CD4-positive, alpha-beta T cell treated with Interleukin-6 for 4 hours (primary cell): Measurements from ENCODE around the gene CTAGE15.
"Not testable (repeated sequence)": the region's sequence is repeated elsewhere in the genome, so short reads cannot be mapped to it uniquely, and the experiment has no call there.

Experiments
- DNase-seq: peaks from one replicate; pipeline ENCODE4 v3.0.0-alpha.2; 2020; ENCODE audit warnings: mixed read lengths

The CTAGE15 gene, protein sequence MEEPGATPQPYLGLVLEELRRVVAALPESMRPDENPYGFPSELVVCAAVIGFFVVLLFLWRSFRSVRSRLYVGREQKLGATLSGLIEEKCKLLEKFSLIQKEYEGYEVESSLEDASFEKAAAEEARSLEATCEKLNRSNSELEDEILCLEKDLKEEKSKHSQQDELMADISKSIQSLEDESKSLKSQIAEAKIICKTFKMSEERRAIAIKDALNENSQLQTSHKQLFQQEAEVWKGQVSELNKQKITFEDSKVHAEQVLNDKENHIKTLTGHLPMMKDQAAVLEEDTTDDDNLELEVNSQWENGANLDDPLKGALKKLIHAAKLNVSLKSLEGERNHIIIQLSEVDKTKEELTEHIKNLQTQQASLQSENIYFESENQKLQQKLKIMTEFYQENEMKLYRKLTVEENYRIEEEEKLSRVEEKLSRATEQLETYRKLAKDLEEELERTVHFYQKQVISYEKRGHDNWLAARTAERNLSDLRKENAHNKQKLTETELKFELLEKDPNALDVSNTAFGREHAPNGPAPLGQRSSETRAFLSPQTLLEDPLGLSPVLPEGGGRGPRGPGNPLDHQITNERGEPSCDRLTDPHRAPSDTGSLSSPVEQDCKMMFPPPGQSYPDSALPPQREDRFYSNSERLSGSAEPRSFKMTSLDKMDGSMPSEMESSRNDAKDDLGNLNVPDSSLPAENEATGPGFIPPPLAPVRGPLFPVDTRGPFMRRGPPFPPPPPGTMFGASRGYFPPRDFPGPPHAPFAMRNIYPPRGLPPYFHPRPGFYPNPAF

DNA sequence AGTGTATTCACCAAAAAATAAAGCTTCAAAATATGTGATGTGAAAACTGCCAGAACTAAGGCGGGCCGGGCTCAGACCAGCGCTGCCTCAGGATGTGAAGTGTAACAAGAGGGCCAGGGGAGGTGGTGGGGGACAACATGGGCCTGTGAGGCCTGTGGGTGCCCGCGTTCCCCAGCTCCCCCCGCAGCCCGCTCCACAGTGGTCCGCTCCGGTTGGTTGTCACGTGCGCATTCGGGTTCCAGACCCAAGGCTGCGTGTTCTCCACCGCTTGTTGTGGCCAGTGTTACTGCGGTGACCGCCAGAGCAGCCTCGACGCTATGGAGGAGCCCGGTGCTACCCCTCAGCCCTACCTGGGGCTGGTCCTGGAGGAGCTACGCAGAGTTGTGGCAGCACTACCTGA is at the start of gene CTAGE15:
Gene CTAGE15, plus strand, starts transcription at position 301 of the 400 bp plus-strand sequence. Its CDS starts 17 bp downstream, at position 318.
- not testable (repeated sequence) for DNase-seq

DNA sequence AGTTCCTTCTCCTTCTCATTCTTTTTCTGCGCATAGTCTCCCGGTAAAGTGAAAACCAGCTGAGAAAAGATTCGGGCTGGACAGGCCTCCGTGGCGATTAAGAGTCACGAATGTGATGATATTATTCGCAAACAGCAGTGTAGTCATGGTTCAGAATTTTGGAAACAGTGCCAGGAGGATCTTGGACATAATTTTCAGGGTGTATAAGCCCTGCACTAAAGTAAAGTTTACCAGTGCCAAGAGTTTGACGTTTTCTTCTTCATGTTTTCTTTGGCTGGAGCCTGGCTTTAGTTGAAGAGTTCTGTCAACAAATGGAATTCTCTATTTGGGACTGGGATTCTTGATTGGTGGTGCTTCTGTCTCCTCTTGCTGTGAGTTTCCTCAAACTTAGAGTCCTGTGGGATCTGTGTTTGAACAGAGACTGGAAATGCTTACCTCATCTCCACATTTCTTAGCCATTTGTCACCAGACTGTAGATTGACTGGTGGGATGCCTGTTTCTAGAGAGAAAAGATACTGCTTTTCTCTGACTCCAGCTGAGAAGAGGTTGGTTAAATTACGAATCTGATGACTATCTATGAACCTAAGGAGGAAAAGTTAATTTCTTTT is 49.2 kb upstream of the CTAGE15 start:
- DNase-seq = not testable (repeated sequence)

DNA sequence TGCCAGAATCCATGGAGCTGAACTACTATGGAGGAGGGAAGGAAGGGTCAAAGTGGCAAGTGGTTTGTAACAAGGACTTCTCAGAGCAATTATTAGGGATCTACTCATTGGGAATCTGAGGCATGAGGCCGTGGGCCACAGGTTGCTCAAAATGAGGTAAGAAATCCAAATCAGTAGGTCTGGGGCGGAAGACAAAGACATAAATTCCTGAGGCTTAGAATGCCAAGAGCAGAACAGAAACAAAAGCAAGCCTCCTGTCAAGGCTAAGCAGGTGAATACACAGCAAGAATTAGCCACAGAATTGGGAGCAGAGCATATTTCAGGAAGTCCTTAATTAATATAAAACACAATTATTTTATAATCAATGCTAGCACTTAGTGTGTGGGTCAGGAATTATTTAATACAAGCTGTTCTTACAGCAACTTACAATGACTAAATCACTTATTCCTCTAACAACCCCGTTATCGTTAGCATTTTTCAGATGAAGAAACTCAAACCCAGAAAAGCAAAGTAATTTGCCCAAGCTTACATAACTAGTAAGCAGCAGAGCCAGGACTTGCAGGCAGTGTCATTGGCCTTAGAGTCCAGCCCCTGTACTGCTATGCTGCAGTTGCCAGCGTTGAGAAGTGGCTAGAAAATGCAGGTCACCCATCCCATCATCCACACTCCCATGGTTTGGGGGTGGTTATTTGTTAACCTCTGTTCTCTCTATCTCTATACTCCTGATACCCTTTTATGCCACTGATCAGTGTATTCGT is 40.3 kb upstream of the CTAGE15 start:
- DNase-seq = not testable (repeated sequence)

DNA sequence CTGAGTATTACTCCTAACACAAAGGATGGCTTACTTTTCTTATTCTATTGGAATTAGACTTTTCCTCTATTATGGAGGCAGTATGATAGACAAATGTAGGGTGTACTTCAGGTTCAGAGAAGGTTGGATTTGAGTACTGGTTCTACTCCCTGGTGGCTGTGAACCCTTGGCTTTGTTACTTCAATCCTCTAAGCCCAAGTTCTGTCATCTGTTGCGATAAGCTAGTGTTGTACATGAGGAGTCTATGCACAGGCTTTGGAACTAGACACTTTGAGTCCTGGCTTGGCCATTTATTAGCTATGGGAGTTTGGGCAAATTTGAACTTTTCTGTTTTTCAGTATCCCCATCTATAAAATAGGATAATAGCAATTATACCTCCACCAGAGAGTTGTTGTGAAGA is 39.7 kb upstream of the CTAGE15 start:
- DNase-seq = not testable (repeated sequence)

DNA sequence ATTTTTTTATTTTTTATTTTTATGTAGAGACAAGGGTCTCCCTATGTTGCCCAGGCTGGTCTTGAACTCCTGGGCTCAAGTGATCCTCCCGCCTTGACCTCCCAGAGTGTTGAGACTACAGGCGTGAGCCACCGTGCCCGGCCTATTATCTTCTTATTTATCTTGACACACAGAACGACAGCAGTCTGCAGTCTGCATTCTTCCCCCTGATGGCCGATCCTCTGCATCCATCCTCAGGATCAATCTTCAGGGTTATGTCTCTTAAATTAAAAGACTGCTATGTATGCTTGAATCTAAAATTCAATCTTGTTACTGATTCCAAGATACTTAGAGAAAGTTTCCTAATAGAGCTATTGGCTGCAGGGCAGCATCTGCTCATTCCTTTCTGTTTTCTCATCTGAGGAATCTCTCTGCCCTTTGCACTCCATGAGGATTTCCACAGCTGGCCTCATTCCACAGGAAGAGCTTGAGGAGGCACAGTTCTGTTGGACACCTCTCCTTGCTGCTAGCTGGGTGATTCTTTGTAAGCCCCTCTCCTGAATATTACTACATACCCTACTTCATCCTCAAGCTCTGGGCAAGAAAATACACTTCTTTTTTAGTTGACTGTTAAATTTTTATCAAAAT is 38.3 kb upstream of the CTAGE15 start:
- not testable (repeated sequence) for DNase-seq

DNA sequence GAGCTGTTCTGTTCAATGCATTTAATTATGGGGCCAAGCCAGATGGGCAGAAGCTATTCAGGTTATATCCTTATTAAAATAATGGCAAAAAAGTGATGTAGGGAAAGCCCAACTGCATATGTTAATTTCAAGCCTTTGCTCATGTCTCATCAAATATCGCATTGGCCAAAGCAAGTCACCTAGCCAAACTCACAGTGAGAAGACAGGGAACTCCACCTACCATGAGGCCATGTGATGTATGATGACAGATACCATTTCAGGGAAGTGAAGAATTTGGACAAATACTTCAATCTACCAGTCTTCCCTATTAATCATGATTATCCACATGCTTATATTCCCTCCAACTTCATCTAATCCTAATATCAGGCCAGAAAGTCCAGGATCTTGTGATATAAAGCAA is 35.2 kb upstream of the CTAGE15 start:
- not testable (repeated sequence) for DNase-seq

DNA sequence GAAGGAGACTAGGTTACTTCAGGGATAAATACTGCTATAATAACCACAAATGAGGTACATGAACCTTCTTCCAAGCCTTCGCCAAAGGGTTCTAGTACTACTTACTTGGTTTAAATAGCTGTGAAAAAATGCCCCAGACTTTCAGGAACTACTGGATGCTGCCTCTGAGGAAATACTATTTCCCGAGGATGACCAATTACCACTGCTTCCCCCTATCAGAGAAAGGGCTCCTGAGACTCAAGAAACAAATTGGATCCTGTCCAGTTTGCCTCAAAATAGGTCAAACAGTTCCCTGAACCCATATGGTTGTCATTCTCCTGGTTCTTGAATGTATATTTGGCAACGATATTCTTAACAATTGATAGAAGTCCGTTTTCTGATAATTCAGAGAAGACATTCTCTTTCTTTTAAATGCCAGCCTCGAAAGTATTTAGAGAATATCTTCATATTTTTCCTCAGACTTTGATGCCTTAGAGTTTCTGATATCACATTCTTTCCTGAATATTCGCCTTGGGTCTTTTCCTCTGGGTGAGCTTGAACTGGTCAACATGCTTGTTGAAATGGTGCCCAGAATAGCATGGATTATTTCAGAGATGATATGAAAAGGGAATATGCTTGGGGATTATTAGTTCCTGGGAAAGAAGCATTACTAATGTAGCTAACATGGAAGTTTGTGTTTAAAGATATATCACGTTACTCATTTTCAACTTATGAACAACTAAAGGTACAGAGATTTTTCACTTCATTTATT is 28.1 kb upstream of the CTAGE15 start:
- not testable (repeated sequence) for DNase-seq

DNA sequence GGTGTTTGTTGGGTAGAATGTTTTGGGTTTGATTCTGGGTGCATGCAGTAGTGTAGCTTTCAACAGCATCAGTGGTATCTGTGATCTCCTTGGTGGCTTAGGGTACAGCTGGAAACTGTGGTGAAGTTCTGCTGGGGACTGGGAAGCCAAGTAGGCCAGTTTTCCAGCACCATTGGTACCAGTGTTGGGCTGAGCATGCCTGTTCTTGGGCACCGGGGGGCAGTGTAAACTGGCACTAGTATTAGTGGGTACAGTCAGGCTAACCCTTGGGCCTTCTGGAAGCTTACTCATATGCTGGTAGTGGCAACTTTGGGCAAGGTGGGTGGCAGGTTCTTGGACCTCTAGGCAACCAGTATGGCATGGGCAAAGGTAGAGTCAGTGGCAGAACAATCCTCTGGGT is 15.6 kb upstream of the CTAGE15 start:
- DNase-seq = not testable (repeated sequence)

DNA sequence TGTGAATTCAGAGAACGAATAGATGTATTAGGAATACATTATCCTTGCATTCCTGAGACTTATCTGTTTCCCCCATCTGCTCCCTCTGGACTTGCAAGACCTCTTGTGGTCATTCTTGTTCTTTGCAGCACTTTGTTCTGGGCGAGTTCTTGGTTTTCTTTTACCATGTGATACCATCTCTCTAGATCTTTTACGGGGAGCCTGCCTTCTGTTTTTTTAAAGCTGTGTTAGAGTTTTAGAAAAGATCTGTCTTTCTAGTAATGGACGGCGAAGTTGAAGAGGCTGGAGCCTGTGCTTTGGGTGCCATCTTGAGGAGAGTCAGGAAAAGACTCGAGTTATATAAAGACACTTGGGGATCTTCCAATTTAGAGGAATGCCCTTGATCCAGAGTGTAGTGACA is 8.3 kb upstream of the CTAGE15 start:
- not testable (repeated sequence) for DNase-seq

DNA sequence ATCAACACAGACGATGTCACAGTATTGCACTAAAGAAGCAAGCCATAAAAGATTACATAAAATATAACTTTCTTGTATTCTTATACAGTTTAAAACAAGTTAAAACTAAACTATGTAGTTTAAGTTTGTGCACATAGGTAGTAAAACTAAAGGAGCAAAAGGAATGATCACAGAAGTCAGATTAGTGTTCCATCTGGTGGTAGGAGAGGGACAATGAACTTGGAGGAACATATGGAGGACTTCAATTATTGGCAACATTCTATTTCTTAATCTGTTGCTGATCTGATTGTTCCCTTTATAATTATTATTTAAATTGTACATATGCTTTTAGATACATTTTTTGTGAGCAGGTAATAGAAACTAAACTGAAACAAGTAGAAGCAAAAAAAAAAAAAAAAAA is 5.6 kb upstream of the CTAGE15 start:
- not testable (repeated sequence) for DNase-seq

DNA sequence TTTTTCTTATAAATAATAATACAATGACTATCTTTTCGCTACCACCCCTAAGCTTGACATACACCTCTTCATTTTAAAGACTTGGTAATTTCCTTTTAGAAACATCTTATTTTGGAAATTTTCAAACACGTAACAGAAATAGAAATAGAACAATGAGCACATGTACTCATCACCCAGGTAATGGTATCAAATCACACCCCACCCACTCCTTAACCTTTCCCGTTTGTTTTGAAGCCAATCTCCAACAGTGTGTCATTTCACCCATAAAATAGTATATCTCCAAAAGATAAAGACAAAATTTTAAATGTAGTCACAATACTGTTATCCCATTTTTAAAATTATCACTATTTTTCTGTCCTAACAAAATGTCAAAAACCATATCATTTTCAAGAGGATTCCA is 16.6 kb downstream of the CTAGE15 start:
- DNase-seq = not testable (repeated sequence)

DNA sequence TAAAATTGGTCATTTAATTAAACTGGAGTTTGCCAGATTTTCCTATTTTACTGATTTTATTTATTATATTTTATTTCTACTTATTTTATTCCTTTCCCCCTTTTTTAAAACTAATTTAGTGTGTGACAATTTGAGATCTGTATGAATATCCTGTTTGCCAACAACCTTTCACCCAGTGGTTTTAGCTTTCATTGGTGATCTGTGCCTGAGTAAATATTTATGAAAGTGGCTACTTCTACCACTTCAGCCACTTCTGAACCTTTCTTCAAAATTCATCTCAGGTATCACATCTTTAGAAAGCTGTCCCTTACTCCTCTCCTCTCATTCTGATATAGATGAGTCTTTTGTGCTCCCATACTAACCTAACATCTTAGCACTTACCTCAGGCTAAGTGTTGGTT is 18.3 kb downstream of the CTAGE15 start:
- DNase-seq = not testable (repeated sequence)

DNA sequence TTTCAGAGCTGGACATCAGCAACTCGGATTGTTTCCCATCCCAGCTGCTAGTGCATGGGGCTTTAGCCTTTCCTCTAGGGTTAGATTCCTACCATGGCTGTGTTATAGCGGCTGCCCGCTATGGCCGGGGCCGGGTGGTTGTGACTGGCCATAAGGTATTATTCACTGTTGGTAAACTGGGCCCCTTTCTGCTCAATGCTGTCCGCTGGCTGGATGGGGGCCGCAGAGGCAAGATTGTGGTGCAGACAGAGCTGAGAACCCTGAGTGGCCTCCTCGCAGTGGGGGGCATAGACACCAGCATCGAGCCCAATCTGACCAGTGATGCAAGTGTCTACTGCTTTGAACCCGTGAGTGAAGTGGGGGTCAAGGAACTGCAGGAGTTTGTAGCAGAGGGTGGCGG is 26.5 kb downstream of the CTAGE15 start:
- DNase-seq = not testable (repeated sequence)

DNA sequence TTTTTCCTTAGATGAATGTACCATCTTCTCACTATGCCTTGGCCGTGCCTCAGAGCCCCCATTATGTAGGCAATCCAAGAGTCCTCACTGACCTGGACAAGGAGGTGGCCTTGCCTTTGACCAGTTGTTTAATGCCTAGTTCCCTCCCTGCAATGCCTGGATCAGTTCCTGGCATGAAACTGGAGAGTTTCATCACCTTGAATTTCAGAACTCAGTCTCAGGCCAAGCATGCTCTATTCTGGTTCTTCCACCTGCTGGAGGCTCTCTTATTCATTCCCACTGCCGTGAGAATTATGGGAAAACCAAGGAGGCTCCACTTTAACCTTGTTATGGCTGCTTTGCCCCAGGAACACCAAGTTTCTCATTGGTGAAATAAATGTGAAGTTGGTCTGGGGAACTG is 31.9 kb downstream of the CTAGE15 start:
- not testable (repeated sequence) for DNase-seq

DNA sequence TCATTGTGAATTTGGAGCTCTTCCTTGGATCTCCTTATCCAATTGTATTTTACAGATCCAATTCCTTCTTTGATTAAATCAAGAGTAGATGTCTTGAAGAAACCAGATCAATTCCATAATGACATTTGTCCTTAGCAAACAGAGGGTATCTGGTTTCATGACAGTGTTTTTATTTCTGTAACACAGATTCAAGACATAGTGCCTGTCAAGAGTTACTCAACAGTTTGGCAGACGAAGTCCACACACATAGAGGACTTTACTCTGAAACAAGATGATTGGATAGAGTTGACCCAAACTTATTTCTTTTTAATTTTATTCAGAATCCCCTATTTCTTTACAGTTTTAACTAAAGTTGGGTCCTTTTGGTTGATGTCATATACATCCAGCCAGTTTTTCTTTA is 34.5 kb downstream of the CTAGE15 start:
- DNase-seq = not testable (repeated sequence)

DNA sequence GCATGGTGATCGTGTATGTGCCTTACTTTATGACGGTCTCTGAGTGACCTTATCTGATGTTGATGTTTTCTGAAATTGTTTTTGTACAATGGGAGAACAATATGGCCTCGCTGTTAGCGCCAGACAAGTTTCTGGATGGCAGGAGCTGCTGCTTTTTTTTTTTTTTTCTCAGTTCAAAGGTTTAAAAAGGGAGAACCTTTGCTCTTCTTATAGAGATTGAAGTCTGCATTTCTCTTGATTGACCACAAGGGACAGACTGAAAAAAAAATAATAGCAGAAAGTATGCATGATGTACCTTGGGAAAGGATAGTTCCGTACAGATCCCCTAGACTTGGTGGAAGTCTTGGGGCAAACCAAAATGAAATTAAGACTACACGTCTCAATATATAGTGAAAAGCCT is 43.9 kb downstream of the CTAGE15 start:
- not testable (repeated sequence) for DNase-seq

DNA sequence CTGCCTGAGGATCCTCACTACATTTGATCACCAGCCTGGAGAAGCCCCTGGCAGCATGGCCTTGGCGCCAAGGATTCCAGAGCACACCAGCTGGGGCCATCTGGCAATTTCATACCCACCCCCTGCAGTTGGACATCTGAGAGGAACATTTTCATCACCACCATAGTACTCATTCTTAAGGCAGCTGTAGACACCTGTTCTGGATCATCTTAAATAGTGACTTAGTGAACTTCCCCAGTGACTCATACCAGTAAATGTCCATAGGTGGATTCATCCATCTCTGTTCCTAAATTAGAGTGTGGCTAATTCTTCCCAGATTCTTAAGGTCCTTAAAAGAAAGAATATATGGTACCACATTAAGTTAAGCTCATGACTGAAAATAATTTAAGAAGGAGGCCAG is 45.6 kb downstream of the CTAGE15 start:
- DNase-seq = not testable (repeated sequence)

DNA sequence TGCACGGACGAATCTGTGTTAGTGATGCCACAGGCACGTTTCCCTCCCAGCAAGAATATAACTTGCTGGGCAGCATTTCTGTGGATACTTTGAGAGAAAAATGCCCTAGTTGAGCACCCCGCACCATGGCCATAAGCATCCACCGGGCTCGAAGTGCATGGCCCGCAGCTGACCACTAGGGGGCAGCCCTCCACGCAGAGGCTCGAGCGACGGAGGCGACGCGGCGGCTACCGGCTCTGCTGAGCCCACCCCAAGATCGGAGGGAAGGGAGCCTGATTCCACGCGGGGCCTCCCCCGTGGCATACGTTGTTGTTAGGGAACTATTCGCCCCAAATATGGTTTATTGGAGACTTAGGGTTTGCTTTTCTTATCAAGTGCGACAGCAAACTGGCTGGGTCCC is 48.5 kb downstream of the CTAGE15 start:
- not testable (repeated sequence) for DNase-seq

DNA sequence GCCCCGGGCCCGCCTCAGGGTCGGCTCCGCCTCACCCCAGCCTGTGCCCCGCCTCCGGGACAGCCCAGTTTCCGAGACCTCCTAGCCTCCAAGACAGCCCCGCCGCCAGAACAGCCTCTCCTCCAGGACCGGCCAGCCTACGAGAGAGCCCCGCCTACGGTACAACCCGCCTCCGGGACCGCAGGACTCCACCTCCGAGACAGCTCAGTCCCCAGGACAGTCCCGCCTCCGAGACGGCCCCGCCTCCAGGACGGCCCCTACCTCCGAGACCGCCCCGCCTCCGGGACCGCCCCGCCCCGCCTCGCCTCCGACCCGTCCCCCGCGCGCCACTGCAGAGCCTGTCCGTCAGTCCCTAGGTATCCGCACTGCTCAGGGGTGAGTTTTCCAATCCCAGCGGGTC is 49.0 kb downstream of the CTAGE15 start, which contains the start of gene TCAF2:
Gene TCAF2, plus strand, starts transcription at position 329 of the 400 bp plus-strand sequence.
- not testable (repeated sequence) for DNase-seq

DNA sequence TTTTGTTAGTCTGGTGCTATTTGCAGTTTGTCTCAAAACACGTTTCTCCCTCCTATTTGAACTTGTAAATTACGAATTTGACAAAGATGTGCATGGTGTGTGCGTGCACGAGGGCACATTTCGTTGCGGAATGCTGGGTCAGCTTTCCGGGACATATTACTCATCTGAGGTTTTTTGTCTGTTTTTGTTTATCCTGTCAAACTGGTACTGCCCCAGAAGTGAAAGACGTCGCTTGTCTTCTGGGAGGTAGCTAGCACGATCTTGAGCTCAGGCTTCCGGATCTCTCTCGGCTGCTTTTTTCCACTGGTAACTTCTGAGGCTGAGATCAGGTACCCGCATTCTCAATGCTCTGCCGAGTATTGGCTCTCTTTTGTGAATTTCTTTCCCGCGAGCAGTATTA is 49.6 kb downstream of the CTAGE15 start:
- not testable (repeated sequence) for DNase-seq

DNA sequence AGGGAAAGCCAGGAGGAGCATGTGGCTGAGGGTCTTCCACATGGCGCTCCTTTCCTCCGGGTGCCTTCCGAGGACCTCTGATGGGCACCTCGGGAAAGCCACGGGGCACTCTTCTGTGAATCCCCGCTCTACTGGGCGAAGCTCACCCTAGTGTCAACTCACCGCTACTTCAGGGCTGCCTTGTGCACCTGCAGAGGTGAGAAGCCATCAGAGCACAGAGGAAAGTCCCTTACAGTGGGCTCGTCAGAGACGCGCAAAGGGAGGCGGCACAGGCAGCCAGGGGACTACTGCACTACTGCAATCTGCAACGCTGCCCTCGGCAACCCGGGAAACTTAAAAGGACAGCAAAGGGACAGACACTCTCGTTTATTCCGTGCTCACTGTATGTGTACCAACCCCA is 50.5 kb downstream of the CTAGE15 start:
- not testable (repeated sequence) for DNase-seq
